K562 (cell line): ENCODE results near the gene NAE1. TPM values are rescaled to one million over a fixed set of nuclear protein-coding genes. Genes with fewer than 3 reads are reported as not detected.

Experiments used
- ATAC-seq: fragments of 200-7000 bp; cut with Tn5 transposase; 3 replicates; pipeline ENCODE4 v1.9.1; 2020; ENCODE audit warnings: moderate library complexity
- BruUV-seq: library from RNA; stranded (reverse); fragments of 400-500 nt; replicated peaks from 2 replicates; lab custom pipeline; 2021; lab: Mats Ljungman, UMichigan
- CTCF ChIA-PET: fragments of 300-600 bp; formaldehyde crosslinking; extraction: SDS; loops from one replicate; lab custom pipeline; 2021; ENCODE audit warnings: low intra/inter-chr PET ratio; lab: Yijun Ruan, JAX
- POLR2A ChIA-PET: fragments of 300-600, 350-650 bp; sonication (Branson Sonifier 250); formaldehyde crosslinking; extraction: SDS; loops from one replicate; lab custom pipeline; 2021; ENCODE audit warnings: antibody characterized with exemption, inconsistent platforms; lab: Yijun Ruan, JAX
- DNase-seq, 4 experiments: peaks; one replicate each; pipeline versions ENCODE4 v3.0.0 to v3.0.0-alpha.2; 2011 to 2018; ENCODE audit warnings: low spot score in 3 of 4, mixed read lengths in 3 of 4; ENCODE audit errors: extremely low read depth in 1 of 4
- FAIRE-seq: peaks from 2 replicates; lab custom pipeline; 2011; peaks lifted over from hg19 to GRCh38; lab: Jason Lieb, UNC
- H2AFZ ChIP-seq: 2 replicates; pipeline ENCODE4 v1.6.0; 2011; ENCODE audit warnings: low read depth, low read length, control low read depth, inconsistent platforms
- H3K27ac ChIP-seq: fragments of 200-600 bp; 3 replicates; pipeline ENCODE4 v1.8.0; 2011; ENCODE audit warnings: low read depth, mild to moderate bottlenecking, control low read depth, inconsistent platforms, low read length, moderate library complexity, mixed read lengths; ENCODE audit errors: extremely low read depth
- H3K27me3 ChIP-seq, 2 experiments: fragments of 300-600 bp in 1 of 2; 2 replicates in 1 of 2; 3 replicates in 1 of 2; pipeline versions ENCODE4 v1.6.0 to v1.8.0; 2011; ENCODE audit warnings: inconsistent platforms in 2 of 2, low read length in 2 of 2, mild to moderate bottlenecking in 1 of 2, mixed read lengths in 1 of 2, moderate library complexity in 1 of 2; ENCODE audit not compliant: control insufficient read depth in 2 of 2, insufficient read depth in 2 of 2
- H3K36me3 ChIP-seq: fragments of 300-600 bp; 3 replicates; pipeline ENCODE4 v1.8.0; 2011; ENCODE audit warnings: mild to moderate bottlenecking, low read length, inconsistent platforms; ENCODE audit not compliant: control insufficient read depth, insufficient read depth
- H3K4me1 ChIP-seq, 2 experiments: fragments of 200-600 bp in 1 of 2; replicated peaks in 1 of 2; 2 replicates in 1 of 2; 3 replicates in 1 of 2; pipeline versions ENCODE4 v1.5.1 to v1.8.0; 2011; ENCODE audit warnings: inconsistent platforms in 2 of 2, low read length in 2 of 2, mild to moderate bottlenecking in 1 of 2, mixed read lengths in 1 of 2, moderate library complexity in 1 of 2; ENCODE audit not compliant: control insufficient read depth in 2 of 2, insufficient read depth in 2 of 2
- H3K4me2 ChIP-seq: 2 replicates; pipeline ENCODE4 v1.6.1; 2011; ENCODE audit warnings: low read length, control low read depth, inconsistent platforms, mixed read lengths; ENCODE audit not compliant: insufficient read depth
- H3K4me3 ChIP-seq: fragments of 200-600 bp; sonication (generic), shearing (Covaris generic); 2 replicates; pipeline ENCODE4 v1.5.1; 2016; ENCODE audit warnings: control low read depth, inconsistent platforms
- H3K79me2 ChIP-seq: fragments of 200-600 bp; 3 replicates; pipeline ENCODE4 v1.8.0; 2011; ENCODE audit warnings: low read length, inconsistent platforms; ENCODE audit not compliant: control insufficient read depth, insufficient read depth
- H3K9ac ChIP-seq, 2 experiments: 2 replicates each; pipeline versions ENCODE4 v1.6.0 to v1.6.1; 2011; ENCODE audit warnings: low read depth in 2 of 2, low read length in 2 of 2, control low read depth in 1 of 2, inconsistent platforms in 1 of 2, mild to moderate bottlenecking in 1 of 2, mixed read lengths in 1 of 2; ENCODE audit not compliant: insufficient read depth in 1 of 2
- H3K9me1 ChIP-seq: one replicate; pipeline ENCODE4 v1.6.0; 2011; ENCODE audit warnings: inconsistent platforms, mild to moderate bottlenecking, low read length, moderate library complexity; ENCODE audit not compliant: control insufficient read depth, insufficient read depth
- H3K9me3 ChIP-seq: replicated peaks from 2 replicates; pipeline ENCODE4 v1.5.1; 2011; ENCODE audit warnings: low read depth, low read length, inconsistent platforms; ENCODE audit not compliant: control insufficient read depth, insufficient read depth
- H4K20me1 ChIP-seq: replicated peaks from 2 replicates; pipeline ENCODE4 v1.6.1; 2011; ENCODE audit warnings: low read length, inconsistent platforms, mixed read lengths; ENCODE audit not compliant: control insufficient read depth, insufficient read depth
- CREB3 ChIP-seq: fragments of 450-650 bp; conservative IDR thresholded peaks from 2 replicates; pipeline ENCODE4 v1.6.1; 2016; ENCODE audit warnings: missing genetic modification characterization, low read depth, mild to moderate bottlenecking, missing compliant biosample characterization, moderate library complexity
- MECOM ChIP-seq: fragments of 250-450 bp; sonication (Bioruptor Pico); IDR thresholded peaks from 2 replicates; pipeline ENCODE4 v1.8.0; 2022; ENCODE audit warnings: inconsistent platforms
- NFIC ChIP-seq: fragments of 450-650 bp; IDR thresholded peaks from 2 replicates; pipeline ENCODE4 v1.6.1; 2017; ENCODE audit warnings: mild to moderate bottlenecking, inconsistent platforms
- PML ChIP-seq: IDR thresholded peaks from 2 replicates; pipeline ENCODE4 v1.6.1; 2012; ENCODE audit warnings: low read length, inconsistent platforms
- YBX1 ChIP-seq: fragments of 450-650 bp; IDR thresholded peaks from 2 replicates; pipeline ENCODE4 v1.7.1; 2016; ENCODE audit warnings: mild to moderate bottlenecking
- ZBTB40 ChIP-seq, 2 experiments: fragments of 450-650 bp in 1 of 2; sonication (generic) in 1 of 2; formaldehyde crosslinking in 1 of 2; IDR thresholded peaks; 2 replicates each; pipeline versions ENCODE4 v1.7.1 to v1.9.0; 2016 to 2022; ENCODE audit warnings: inconsistent platforms in 1 of 2, mild to moderate bottlenecking in 1 of 2, missing genetic modification reagents in 1 of 2
- ZNF121 ChIP-seq: sonication (generic); formaldehyde crosslinking; conservative IDR thresholded peaks from 2 replicates; pipeline ENCODE4 v1.8.0; 2022; ENCODE audit warnings: missing genetic modification reagents
- ZNF232 ChIP-seq: sonication (generic); formaldehyde crosslinking; IDR thresholded peaks from 2 replicates; pipeline ENCODE4 v1.8.0; 2022; ENCODE audit warnings: mild to moderate bottlenecking, missing genetic modification reagents
- ZNF274 ChIP-seq: IDR thresholded peaks from 2 replicates; pipeline ENCODE4 v1.6.1; 2011; ENCODE audit warnings: low read depth, mild to moderate bottlenecking, low read length, moderate library complexity, borderline replicate concordance
- WGBS: fragments of 100-300 bp; shearing (Covaris generic); methylation state at CpG from one replicate; pipeline ENCODE4 v1.1.6; 2016; ENCODE audit warnings: low coverage, mixed read lengths; ENCODE audit not compliant: insufficient coverage; ENCODE audit errors: missing lambda C conversion rate; 5-methylcytosine and 5-hydroxymethylcytosine counted together
- in situ Hi-C: fragments of 300-500 bp; cut with MboI; formaldehyde crosslinking; loops from 4 replicates; pipeline ENCODE4 v1.15.0; 2018; ENCODE audit warnings: inconsistent platforms, mixed read lengths
- intact Hi-C: fragments of 100-400 bp; cut with micrococcal nuclease; formaldehyde crosslinking; loops from 2 replicates; pipeline ENCODE4 v1.14.2; 2022
- polyA plus RNA-seq, 8 experiments: library from polyadenylated mRNA; depleted of rRNA in 4 of 8; stranded (reverse) in 5 of 8; unstranded in 3 of 8; fragments of >200 nt; fragmentation: Nextera tagmentation in 2 of 8; fragmentation: Illumina TruSeq in 1 of 8; extraction: Ambion mirVana in 2 of 8; extraction: Trizol in 1 of 8; gene quantifications; 2 replicates each; pipeline versions ENCODE4 v1.2.1 to v1.2.3, GENCODE V29; 2011 to 2014; ENCODE audit warnings: inconsistent platforms in 1 of 8, missing spikeins in 1 of 8
- total RNA-seq, 7 experiments: library from RNA; depleted of rRNA in 6 of 7; stranded (reverse); fragments of >200 nt in 6 of 7; fragmentation: Illumina TruSeq in 2 of 7; extraction: Trizol in 2 of 7; gene quantifications; 2 replicates each; pipeline versions ENCODE4 v1.2.1 to v1.2.3, GENCODE V29; 2011 to 2021; ENCODE audit warnings: low replicate concordance in 1 of 7

Gene NAE1
- total and polyA plus RNA-seq, 9 of the 15 experiments (the other 6 are each of a cell fraction or from before 2014, with no cell fraction given), result 165 to 294 (median 230) TPM

GRCh38 chr16:66859397-66860068, 28.8 kb upstream of the NAE1 start (continued):
- TF ChIP-seq ZNF232, result no peak
- no peak for TF ChIP-seq YBX1

GRCh38 chr16:66858740-66859396, 28.1 kb upstream of the NAE1 start:
- H4K20me1 ChIP-seq, result no peaks in the 10 kb centered on the region
- POLR2A ChIA-PET, result interaction anchor here (0.7 kb wide), 2 partner anchors 38 to 41 kb away, joined by 3 read pairs; no protein-coding TSS in a partner anchor
- no peaks in the 10 kb centered on the region for H3K36me3 ChIP-seq
- no peak overlapping the region for H3K4me3 ChIP-seq
- no peak overlapping the region for H3K4me2 ChIP-seq
- H3K4me1 ChIP-seq, result peaks cover 0 to 3% of the 10 kb centered on the region in 2 experiments; a peak in 1 of 5 replicates
- no peaks in the 10 kb centered on the region for H3K9me1 ChIP-seq
- intact Hi-C loops (no loop called here), in situ Hi-C loops (no loop called here)
- H3K9me3 ChIP-seq, result no peaks in the 10 kb centered on the region
- FAIRE-seq, result no peak
- H3K79me2 ChIP-seq, result no peaks in the 10 kb centered on the region
- CTCF ChIA-PET, result no interaction called here
- WGBS, result 5% methylated on average over 4 of the region's 4 CpGs
- ATAC-seq, result no peak; the same call in 2 of the 3 replicates
- H3K27me3 ChIP-seq, result no peaks in the 10 kb centered on the region; a peak in 1 of 5 replicates
- no peak overlapping the region for H3K9ac ChIP-seq
- peak in 2 of 4 experiments; percentile 6 to 8 for DNase-seq
- no peak overlapping the region for H2AFZ ChIP-seq
- BruUV-seq, result no TSS peak
- H3K27ac ChIP-seq, result no peak overlapping the region
- TF ChIP-seq ZNF121 (CRISPR knock-in tag) (peak; percentile 88), ZNF274 (no peak), PML (no peak), NFIC (0 out of 2 replicates have a peak, but pooled peaks have one; percentile 7), CREB3 (tag) (no peak), ZBTB40 (IDR thresholded peaks at IDR 0.05) (no peak), ZBTB40 (CRISPR knock-in tag; IDR thresholded peaks at IDR 0.05) (no peak), MECOM (CRISPR knock-in tag) (no peak)
